GM12865 (cell line): Measurements from ENCODE around the gene DCN.
"Not testable (repeated sequence)": the region's sequence is repeated elsewhere in the genome, so short reads cannot be mapped to it uniquely, and the experiment has no call there.

Experiments used
- DNase-seq: peaks from one replicate; pipeline ENCODE4 v3.0.0; 2010; ENCODE audit warnings: low read depth
- H3K4me3 ChIP-seq: 2 replicates; pipeline ENCODE4 v1.5.1; 2011; ENCODE audit warnings: mild to moderate bottlenecking, low read depth, low read length, control low read depth
- CTCF ChIP-seq: IDR thresholded peaks from 2 replicates; pipeline ENCODE4 v1.5.1; 2011; ENCODE audit warnings: low read length, control low read depth, low read depth, inconsistent platforms; ENCODE audit not compliant: insufficient read depth; ENCODE audit errors: missing control alignments

The DCN gene

GRCh38 chr12:91219919-91220318 is 37.3 kb upstream of the DCN start:
- no peak for DNase-seq
- TF ChIP-seq CTCF = no peak
- no peak overlapping the region for H3K4me3 ChIP-seq

GRCh38 chr12:91219511-91219910 is 36.9 kb upstream of the DCN start:
- no peak for DNase-seq
- TF ChIP-seq CTCF = no peak
- no peak overlapping the region for H3K4me3 ChIP-seq

GRCh38 chr12:91216871-91217270 is 34.3 kb upstream of the DCN start:
- H3K4me3 ChIP-seq = no peak overlapping the region
- DNase-seq = no peak
- no peak for TF ChIP-seq CTCF

- no peak overlapping the region for H3K4me3 ChIP-seq
- DNase-seq = no peak
- TF ChIP-seq CTCF = no peak
These were observed 33.4 kb upstream of the DCN start for GRCh38 chr12:91215940-91216454.

GRCh38 chr12:91211866-91212265 is 29.2 kb upstream of the DCN start:
- no peak for TF ChIP-seq CTCF
- no peak for DNase-seq
- H3K4me3 ChIP-seq = no peak overlapping the region

GRCh38 chr12:91210618-91211017 is 28.0 kb upstream of the DCN start:
- TF ChIP-seq CTCF = no peak
- no peak overlapping the region for H3K4me3 ChIP-seq
- no peak for DNase-seq

- no peak overlapping the region for H3K4me3 ChIP-seq
- TF ChIP-seq CTCF = no peak
- no peak for DNase-seq
These were observed 27.5 kb upstream of the DCN start for GRCh38 chr12:91210144-91210543.

GRCh38 chr12:91207301-91207700 is 24.7 kb upstream of the DCN start:
- DNase-seq, H3K4me3 ChIP-seq: not testable (repeated sequence)
